Measurements from ENCODE around the gene TCL1A.
A peak's percentile ranks its signal among the peaks of the same experiment; 100 is the strongest.

The TCL1A gene

DNA sequence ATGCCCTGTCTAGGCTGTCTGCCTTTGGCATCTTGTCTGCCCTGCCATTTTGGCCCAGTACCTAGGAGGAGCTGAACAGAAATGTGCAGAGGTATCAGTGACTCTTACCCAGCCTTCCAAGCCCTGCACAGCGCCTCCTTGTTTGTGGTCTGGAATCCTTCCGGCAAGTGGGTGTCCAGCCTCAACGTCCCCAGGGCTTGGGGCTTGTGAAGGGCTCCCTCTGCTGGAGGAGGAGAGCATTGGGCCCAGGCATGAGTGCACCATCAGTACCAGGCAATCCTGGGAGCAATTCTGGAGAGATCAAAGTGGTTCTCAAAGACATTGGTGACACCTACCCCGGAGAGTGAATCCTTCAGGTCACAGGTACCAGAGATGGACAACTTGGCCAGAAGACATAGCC lies 30.1 kb downstream of the TCL1A start:
- Histone ChIP-seq H3K4me3 (ENCODE audit: low read depth, low read length) (no peak overlapping the region), H3K27me3 (ENCODE audit: control insufficient read depth, insufficient read depth, low read length) (peaks cover 3% of the 10 kb centered on the region), H3K79me2 (no peaks in the 10 kb centered on the region), H2AFZ (no peak overlapping the region), H3K9me3 (ENCODE audit: control insufficient read depth, low read length) (no peaks in the 10 kb centered on the region), H3K9ac (no peak overlapping the region), H3K36me3 (ENCODE audit: control insufficient read depth, insufficient read depth, low read length) (no peaks in the 10 kb centered on the region), H3K4me2 (ENCODE audit: low read length) (no peak overlapping the region), H3K4me1 (peaks cover 48% of the 10 kb centered on the region), H3K27ac (no peak overlapping the region)
- TF ChIP-seq, protein P1, sequence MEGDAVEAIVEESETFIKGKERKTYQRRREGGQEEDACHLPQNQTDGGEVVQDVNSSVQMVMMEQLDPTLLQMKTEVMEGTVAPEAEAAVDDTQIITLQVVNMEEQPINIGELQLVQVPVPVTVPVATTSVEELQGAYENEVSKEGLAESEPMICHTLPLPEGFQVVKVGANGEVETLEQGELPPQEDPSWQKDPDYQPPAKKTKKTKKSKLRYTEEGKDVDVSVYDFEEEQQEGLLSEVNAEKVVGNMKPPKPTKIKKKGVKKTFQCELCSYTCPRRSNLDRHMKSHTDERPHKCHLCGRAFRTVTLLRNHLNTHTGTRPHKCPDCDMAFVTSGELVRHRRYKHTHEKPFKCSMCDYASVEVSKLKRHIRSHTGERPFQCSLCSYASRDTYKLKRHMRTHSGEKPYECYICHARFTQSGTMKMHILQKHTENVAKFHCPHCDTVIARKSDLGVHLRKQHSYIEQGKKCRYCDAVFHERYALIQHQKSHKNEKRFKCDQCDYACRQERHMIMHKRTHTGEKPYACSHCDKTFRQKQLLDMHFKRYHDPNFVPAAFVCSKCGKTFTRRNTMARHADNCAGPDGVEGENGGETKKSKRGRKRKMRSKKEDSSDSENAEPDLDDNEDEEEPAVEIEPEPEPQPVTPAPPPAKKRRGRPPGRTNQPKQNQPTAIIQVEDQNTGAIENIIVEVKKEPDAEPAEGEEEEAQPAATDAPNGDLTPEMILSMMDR (IDR thresholded peaks at IDR 0.05) = peak; percentile 8

DNA sequence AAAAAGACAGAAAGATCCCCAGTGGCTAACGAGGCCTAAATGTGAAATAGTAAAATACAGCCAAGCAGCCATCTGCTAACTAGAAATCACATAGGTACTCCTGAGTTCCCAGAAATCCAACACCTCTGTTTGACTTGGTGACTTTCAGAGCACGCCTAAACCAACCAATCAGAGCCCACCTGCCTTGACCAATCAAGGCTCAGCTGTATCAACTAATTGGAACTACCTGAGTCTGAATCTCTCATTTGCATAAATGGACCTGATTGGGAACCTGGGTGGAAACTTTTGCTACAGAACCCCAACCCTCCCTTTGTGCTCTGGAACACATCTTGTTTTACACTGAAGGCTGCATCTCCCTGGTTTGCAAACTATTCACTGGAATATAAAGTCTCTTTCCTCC lies 32.8 kb downstream of the TCL1A start:
- Histone ChIP-seq H3K9ac (no peak overlapping the region), H3K9me3 (ENCODE audit: control insufficient read depth, low read length) (no peaks in the 10 kb centered on the region), H3K4me2 (ENCODE audit: low read length) (no peak overlapping the region), H3K36me3 (ENCODE audit: control insufficient read depth, insufficient read depth, low read length) (no peaks in the 10 kb centered on the region), H2AFZ (no peak overlapping the region), H3K4me3 (ENCODE audit: low read depth, low read length) (no peak overlapping the region), H3K27ac (no peak overlapping the region), H3K27me3 (ENCODE audit: control insufficient read depth, insufficient read depth, low read length) (peaks cover 3% of the 10 kb centered on the region), H3K4me1 (peaks cover 57% of the 10 kb centered on the region), H3K79me2 (no peaks in the 10 kb centered on the region)
- TF ChIP-seq, protein P1 (IDR thresholded peaks at IDR 0.05) = no peak

DNA sequence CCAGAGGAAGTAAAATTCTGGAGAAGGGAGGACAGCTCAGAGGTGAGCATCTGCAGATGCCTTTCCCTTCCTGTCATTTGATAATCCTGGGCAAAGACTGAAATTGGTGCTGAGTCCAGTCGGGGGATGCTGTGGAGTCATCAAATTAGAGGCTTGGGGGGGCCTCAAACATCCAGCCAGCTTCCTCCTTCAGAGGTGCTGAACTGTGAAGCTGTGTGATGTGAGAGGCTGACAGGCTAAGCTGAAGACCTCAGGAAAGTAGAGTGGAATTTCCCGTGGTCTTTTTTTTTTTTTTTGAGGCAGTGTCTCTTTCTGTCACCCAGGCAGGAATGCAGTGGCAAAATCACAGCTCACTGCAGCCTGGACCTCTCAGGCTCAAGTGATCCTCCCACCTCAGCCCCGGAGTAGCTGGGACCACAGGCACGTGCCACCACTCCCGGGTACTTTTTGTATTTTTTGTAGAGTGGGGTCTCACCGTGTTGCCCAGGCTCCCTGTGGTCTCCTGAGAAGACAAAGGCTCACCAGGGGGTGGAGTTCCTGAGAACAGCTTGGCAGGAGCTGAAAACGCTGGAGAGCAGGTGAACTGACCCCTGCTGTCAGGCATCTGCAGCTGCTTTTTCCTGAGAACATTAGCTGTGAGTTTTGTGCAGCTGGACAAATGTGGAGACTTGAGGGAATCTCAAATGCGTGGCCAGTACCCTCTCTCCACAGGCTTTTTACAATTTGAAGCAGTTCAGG lies 33.8 kb downstream of the TCL1A start:
- H3K4me2 ChIP-seq (ENCODE audit: low read length) = no peak overlapping the region
- H3K79me2 ChIP-seq = no peaks in the 10 kb centered on the region
- H3K27ac ChIP-seq = no peak overlapping the region
- H3K9me3 ChIP-seq (ENCODE audit: control insufficient read depth, low read length) = no peaks in the 10 kb centered on the region
- TF ChIP-seq, protein P1 (IDR thresholded peaks at IDR 0.05) = peak; percentile 68
- no peak overlapping the region for H3K4me3 ChIP-seq (ENCODE audit: low read depth, low read length)
- peaks cover 3% of the 10 kb centered on the region for H3K27me3 ChIP-seq (ENCODE audit: control insufficient read depth, insufficient read depth, low read length)
- peaks cover 48% of the 10 kb centered on the region for H3K4me1 ChIP-seq
- H2AFZ ChIP-seq = peak overlapping the region; percentile 57
- no peak overlapping the region for H3K9ac ChIP-seq
- H3K36me3 ChIP-seq (ENCODE audit: control insufficient read depth, insufficient read depth, low read length) = no peaks in the 10 kb centered on the region

DNA sequence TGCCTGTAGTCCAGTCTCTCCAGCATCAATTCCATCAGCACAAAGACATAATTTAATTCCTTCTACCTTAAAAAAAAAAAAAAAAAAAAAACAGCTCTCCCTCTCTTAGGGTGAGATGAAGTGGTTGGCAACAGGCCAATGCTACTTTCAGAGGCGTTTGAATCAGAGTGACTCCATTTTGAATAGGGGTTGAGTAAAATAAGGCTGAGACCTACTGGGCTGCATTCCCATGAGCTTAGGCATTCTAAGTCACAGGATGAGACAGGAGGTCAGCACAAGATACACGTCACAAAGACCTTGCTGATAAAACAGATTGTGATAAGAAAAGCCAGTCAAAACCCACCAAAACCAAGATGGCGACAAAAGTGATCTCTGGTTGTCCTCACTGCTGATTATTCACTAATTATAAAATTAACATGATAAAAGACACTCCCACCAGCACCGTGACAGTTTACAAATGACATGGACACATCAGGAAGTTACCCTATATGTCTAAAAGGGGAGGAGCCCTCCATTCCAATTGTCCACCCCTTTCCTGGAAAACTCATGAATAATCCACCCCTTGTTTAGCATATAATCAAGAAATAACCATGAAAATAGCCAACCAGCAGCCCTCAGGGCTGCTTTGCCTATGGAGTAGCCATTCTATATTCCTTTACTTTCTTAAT lies 34.6 kb downstream of the TCL1A start:
- no peaks in the 10 kb centered on the region for H3K36me3 ChIP-seq (ENCODE audit: control insufficient read depth, insufficient read depth, low read length)
- no peaks in the 10 kb centered on the region for H3K79me2 ChIP-seq
- no peak overlapping the region for H3K9ac ChIP-seq
- no peak overlapping the region for H3K27ac ChIP-seq
- H2AFZ ChIP-seq = peak overlapping the region; percentile 57
- peaks cover 43% of the 10 kb centered on the region for H3K4me1 ChIP-seq
- H3K9me3 ChIP-seq (ENCODE audit: control insufficient read depth, low read length) = no peaks in the 10 kb centered on the region
- no peak overlapping the region for H3K4me2 ChIP-seq (ENCODE audit: low read length)
- H3K27me3 ChIP-seq (ENCODE audit: control insufficient read depth, insufficient read depth, low read length) = peaks cover 3% of the 10 kb centered on the region
- TF ChIP-seq, protein P1 (IDR thresholded peaks at IDR 0.05) = no peak
- H3K4me3 ChIP-seq (ENCODE audit: low read depth, low read length) = no peak overlapping the region

All from parathyroid adenoma (tissue), 2 donors.